22Rv1 (cell line): ENCODE data around the gene GPR142.

Source experiments
- H3K27ac ChIP-seq: fragments of 450-650 bp; 2 replicates; pipeline ENCODE4 v1.5.1; 2017
- ZFX ChIP-seq: fragments of 450-650 bp; IDR thresholded peaks from 2 replicates; pipeline ENCODE4 v1.6.1; 2017; ENCODE audit warnings: antibody characterized with exemption, borderline replicate concordance
- TF ChIP-seq, protein P1 (sequence below): fragments of 450-650 bp; IDR thresholded peaks from 2 replicates; pipeline ENCODE4 v1.5.1; 2017; ENCODE audit warnings: mild to moderate bottlenecking

GPR142 gene, protein sequence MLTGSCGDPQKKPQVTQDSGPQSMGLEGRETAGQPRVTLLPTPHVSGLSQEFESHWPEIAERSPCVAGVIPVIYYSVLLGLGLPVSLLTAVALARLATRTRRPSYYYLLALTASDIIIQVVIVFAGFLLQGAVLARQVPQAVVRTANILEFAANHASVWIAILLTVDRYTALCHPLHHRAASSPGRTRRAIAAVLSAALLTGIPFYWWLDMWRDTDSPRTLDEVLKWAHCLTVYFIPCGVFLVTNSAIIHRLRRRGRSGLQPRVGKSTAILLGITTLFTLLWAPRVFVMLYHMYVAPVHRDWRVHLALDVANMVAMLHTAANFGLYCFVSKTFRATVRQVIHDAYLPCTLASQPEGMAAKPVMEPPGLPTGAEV

DNA sequence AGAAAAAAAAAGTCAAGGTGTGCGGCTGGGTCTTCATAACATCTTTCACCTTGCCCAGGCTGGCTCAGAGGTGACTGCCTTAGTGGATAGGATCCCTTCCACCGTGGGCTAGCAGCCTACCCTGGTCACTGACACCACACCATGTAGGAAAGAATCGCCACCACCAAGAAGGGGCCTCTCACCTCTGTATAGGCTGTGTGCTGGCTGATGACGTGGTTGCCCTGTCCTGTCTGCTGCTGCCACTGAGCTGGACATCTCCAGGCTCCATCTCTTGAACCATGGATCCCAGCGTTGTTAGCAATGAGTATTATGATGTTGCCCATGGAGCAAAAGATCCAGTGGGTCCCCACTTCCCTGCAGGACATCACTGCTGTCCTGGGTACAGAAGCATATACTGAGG lies at the start of gene GPR142:
Gene GPR142 (plus strand): TSS at position 301 of the 400 bp plus-strand sequence. CDS start 2,035 bp downstream, outside the sequence.
- H3K27ac ChIP-seq, result no peak within 1 kb of the TSS
- no peak for TF ChIP-seq ZFX
- TF ChIP-seq, protein P1, sequence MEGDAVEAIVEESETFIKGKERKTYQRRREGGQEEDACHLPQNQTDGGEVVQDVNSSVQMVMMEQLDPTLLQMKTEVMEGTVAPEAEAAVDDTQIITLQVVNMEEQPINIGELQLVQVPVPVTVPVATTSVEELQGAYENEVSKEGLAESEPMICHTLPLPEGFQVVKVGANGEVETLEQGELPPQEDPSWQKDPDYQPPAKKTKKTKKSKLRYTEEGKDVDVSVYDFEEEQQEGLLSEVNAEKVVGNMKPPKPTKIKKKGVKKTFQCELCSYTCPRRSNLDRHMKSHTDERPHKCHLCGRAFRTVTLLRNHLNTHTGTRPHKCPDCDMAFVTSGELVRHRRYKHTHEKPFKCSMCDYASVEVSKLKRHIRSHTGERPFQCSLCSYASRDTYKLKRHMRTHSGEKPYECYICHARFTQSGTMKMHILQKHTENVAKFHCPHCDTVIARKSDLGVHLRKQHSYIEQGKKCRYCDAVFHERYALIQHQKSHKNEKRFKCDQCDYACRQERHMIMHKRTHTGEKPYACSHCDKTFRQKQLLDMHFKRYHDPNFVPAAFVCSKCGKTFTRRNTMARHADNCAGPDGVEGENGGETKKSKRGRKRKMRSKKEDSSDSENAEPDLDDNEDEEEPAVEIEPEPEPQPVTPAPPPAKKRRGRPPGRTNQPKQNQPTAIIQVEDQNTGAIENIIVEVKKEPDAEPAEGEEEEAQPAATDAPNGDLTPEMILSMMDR, result no peak

DNA sequence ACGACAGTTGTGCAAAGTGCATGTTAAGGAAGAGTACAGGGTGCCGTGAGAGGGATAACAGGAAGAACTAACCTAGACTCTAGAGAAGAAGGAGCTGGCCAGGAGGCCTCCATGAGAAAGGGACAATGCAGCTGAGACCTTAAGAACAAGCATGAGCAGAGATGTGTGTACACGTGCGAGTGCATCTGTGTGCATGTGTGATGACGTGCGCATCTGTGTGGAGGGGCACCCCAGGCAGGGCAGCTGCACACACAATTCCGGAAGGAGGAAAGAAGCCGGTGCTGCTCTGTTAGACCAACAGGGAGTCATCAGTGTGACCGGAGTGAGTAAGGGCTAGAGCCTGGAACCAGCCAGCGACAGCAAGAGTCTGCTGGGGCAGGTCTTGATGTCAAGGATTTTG lies 48.9 kb upstream of the GPR142 start:
- no peak for TF ChIP-seq ZFX
- TF ChIP-seq, protein P1, result no peak
- no peak overlapping the region for H3K27ac ChIP-seq

DNA sequence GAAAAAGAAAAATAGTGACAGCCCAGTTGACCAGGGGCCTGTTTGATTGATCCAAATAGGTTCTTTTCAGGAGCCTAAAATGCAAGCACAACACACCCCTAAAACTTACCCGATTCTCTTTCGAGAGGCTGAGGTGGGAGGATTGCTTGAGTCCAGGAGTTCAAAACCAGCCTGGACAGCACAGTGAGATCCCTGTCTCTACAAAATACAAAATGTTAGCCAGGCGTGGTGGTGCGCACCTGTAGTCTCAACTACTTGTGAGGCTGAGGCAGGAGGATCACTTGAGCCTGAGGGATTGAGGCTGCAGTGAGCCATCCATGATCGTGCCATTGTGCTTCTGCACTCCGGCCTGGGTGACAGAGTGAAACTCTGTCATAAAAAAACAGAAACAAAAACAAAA lies 42.8 kb upstream of the GPR142 start:
- no peak overlapping the region for H3K27ac ChIP-seq
- TF ChIP-seq, protein P1, result no peak
- TF ChIP-seq ZFX, result no peak

DNA sequence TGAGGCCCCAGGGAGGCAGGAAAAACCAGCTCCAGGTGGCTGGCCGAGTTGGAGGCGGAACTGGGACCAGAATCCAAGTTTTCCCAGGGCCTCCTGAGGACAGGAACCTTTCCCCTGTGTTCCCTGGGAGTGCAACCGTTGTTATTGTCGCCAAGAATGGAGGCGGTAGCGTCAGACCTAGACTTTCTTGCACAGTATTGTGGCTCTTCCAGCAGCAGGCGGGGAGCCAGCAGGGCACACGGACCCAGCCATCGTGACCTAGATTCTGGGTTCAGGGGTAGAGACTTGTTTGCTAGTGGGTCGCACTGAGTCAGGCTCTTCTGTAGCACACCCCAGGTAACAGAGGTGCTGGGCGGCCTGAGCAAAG lies 41.9 kb upstream of the GPR142 start:
- no peak overlapping the region for H3K27ac ChIP-seq
- no peak for TF ChIP-seq ZFX
- TF ChIP-seq, protein P1, result no peak

DNA sequence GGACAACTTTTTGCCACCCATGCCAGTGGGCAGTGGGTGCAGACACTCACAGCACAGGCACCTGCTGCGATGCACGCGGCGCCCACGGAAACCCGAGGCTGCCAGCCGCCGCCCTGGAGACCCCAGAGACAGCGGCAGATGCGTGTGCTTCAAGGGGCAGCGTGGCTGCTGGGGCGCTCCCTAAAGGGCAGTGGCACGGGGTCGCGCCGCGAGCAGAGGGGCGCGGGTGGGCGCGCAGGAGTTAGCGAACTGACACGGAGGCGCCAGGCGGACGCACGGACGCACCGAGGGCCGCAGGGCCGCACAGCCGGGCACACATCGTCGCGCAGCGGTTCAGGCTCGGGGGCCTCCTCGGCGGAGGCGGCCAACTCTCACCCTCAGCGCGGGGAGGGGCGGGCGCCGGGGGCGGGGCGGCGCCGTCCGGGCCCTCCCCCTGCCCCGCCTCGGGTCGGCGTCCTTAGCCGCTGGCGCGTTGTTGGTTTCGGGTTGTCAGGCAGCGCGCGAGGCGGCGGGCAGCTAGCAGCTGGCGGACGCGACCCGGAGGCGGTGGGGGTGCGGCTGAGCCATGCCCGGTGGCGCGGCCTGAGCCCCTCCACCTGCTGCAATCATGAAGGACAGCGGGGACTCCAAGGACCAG lies 41.4 kb upstream of the GPR142 start, which contains the start of gene KIF19:
Gene KIF19 (plus strand): TSS at position 484 of the 637 bp plus-strand sequence. CDS start 124 bp downstream, at position 608.
- TF ChIP-seq, protein P1, result no peak
- no peak for TF ChIP-seq ZFX
- H3K27ac ChIP-seq, result no peak within 1 kb of the TSS

DNA sequence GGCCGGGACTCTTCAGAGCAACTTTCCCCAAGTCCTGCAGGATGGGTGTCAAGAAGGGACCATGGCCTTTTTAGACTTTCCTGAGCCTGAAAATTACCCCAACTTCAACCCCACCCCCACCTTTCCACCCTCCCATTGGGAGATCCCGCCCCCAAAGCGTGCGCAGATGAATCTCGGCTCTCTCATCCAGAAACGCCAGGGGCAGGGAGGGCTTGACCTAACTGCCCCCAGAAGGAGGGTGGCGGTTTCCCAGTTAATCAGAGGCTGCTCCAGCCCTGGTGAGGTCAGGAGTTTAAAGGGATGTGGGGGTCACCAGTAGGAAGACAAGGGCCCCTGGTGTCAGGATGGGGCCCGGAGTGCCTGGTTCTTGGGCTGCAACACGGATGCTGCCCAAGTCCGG lies 40.8 kb upstream of the GPR142 start:
- TF ChIP-seq, protein P1, result no peak
- no peak for TF ChIP-seq ZFX
- H3K27ac ChIP-seq, result no peak overlapping the region

DNA sequence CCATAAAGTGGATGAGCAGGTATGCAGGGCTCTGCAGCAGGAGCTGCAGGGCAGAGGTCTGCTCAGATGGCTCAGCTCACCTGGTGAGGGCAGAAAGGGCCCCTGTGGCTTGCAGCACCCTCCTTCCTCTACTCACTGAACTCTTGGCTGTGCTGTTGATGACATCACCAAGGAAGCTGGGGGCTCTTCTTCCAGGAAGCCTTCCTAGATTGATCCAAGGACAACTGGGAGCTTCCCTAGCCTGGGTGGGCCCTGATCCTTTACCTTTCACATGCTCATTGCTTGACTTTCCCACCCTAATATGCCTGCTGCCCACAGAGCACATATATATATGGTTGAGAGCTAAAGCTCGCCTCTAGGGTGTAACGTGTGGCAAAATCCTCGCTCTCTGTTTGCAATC lies 38.8 kb upstream of the GPR142 start:
- TF ChIP-seq ZFX, result no peak
- TF ChIP-seq, protein P1, result no peak
- no peak overlapping the region for H3K27ac ChIP-seq
